Lower leg skin (tissue), 3 donors: ENCODE results near the gene B4GALT6.

Source experiments
- POLR2A ChIP-seq, 2 donors: fragments of 450-650 bp; IDR thresholded peaks; one replicate each; pipeline ENCODE4 v1.6.1; 2016 to 2017; ENCODE audit warnings: antibody characterized with exemption in 2 of 2, mild to moderate bottlenecking in 1 of 2, moderate library complexity in 1 of 2
- TF ChIP-seq, protein P1 (sequence below), 3 donors: fragments of 450-650 bp; IDR thresholded peaks; one replicate each; pipeline ENCODE4 v1.5.1; 2016; ENCODE audit warnings: antibody characterized with exemption in 3 of 3, mild to moderate bottlenecking in 3 of 3, moderate library complexity in 2 of 3

GRCh38 chr18:31648458-31648857, 35.9 kb downstream of the B4GALT6 start:
- TF ChIP-seq POLR2A (IDR thresholded peaks at IDR 0.05) = no peak
- TF ChIP-seq, protein P1, sequence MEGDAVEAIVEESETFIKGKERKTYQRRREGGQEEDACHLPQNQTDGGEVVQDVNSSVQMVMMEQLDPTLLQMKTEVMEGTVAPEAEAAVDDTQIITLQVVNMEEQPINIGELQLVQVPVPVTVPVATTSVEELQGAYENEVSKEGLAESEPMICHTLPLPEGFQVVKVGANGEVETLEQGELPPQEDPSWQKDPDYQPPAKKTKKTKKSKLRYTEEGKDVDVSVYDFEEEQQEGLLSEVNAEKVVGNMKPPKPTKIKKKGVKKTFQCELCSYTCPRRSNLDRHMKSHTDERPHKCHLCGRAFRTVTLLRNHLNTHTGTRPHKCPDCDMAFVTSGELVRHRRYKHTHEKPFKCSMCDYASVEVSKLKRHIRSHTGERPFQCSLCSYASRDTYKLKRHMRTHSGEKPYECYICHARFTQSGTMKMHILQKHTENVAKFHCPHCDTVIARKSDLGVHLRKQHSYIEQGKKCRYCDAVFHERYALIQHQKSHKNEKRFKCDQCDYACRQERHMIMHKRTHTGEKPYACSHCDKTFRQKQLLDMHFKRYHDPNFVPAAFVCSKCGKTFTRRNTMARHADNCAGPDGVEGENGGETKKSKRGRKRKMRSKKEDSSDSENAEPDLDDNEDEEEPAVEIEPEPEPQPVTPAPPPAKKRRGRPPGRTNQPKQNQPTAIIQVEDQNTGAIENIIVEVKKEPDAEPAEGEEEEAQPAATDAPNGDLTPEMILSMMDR (IDR thresholded peaks at IDR 0.05) = no peak
